GM12878 (cell line): ENCODE measurements around the gene LRFN2. TPM values are rescaled to one million over a fixed set of nuclear protein-coding genes. Genes with fewer than 3 reads are reported as not detected.

ENCODE experiments used
- ATAC-seq: fragments of 200-7000 bp; cut with Tn5 transposase; 3 replicates; pipeline ENCODE4 v1.9.1; 2020; ENCODE audit warnings: mild to moderate bottlenecking, moderate library complexity
- BruUV-seq: library from RNA; stranded (reverse); fragments of 400-500 nt; replicated peaks from 2 replicates; lab custom pipeline; 2021; lab: Mats Ljungman, UMichigan
- CTCF ChIA-PET: fragments of 300-600 bp; sonication (Branson Sonifier 250); formaldehyde crosslinking; extraction: SDS; loops from one replicate; lab custom pipeline; 2021; ENCODE audit warnings: inconsistent platforms; lab: Yijun Ruan, JAX
- POLR2A ChIA-PET: fragments of 350-600 bp; formaldehyde crosslinking; extraction: SDS; loops from one replicate; lab custom pipeline; 2021; ENCODE audit warnings: inconsistent platforms; lab: Charles Lee
- RAD21 ChIA-PET: fragments of 300-600 bp; sonication (Branson Sonifier 250); formaldehyde crosslinking; loops from one replicate; lab custom pipeline; 2023; ENCODE audit warnings: antibody characterized with exemption; ENCODE audit not compliant: unreplicated experiment; lab: Charles Lee
- SMC1A ChIA-PET: fragments of 300-600 bp; sonication (Branson Sonifier 250); formaldehyde crosslinking; loops from one replicate; lab custom pipeline; 2023; ENCODE audit not compliant: unreplicated experiment, uncharacterized antibody; lab: Charles Lee
- DNase-seq: peaks from one replicate; pipeline ENCODE4 v3.0.0-alpha.2; 2011; ENCODE audit warnings: low read depth, low spot score
- FAIRE-seq: peaks from 3 replicates; lab custom pipeline; 2011; peaks lifted over from hg19 to GRCh38; lab: Jason Lieb, UNC
- H2AFZ ChIP-seq: 2 replicates; pipeline ENCODE4 v1.6.0; 2011; ENCODE audit warnings: low read depth, low read length, control low read depth; ENCODE audit not compliant: control insufficient read depth
- H3K27ac ChIP-seq: 2 replicates; pipeline ENCODE4 v1.5.1; 2011; ENCODE audit warnings: control low read depth; ENCODE audit not compliant: control insufficient read depth, insufficient read depth
- H3K27me3 ChIP-seq, 2 experiments: replicated peaks in 1 of 2; 2 replicates each; pipeline versions ENCODE4 v1.6.0 to v1.6.1; 2011; ENCODE audit warnings: low read length in 1 of 2; ENCODE audit not compliant: control insufficient read depth in 2 of 2, insufficient read depth in 2 of 2
- H3K36me3 ChIP-seq, 2 experiments: 2 replicates each; pipeline ENCODE4 v1.5.1; 2011; ENCODE audit warnings: low read length in 1 of 2; ENCODE audit not compliant: control insufficient read depth in 2 of 2, insufficient read depth in 2 of 2
- H3K4me1 ChIP-seq: 2 replicates; pipeline ENCODE4 v1.6.1; 2011; ENCODE audit warnings: mild to moderate bottlenecking, low read length, moderate library complexity, mixed read lengths; ENCODE audit not compliant: control insufficient read depth, insufficient read depth
- H3K4me2 ChIP-seq: 2 replicates; pipeline ENCODE4 v1.6.0; 2011; ENCODE audit warnings: control low read depth; ENCODE audit not compliant: control insufficient read depth, insufficient read depth
- H3K4me3 ChIP-seq: fragments of 200-600 bp; sonication (generic); 2 replicates; pipeline ENCODE4 v1.5.1; 2016
- H3K79me2 ChIP-seq: 2 replicates; pipeline ENCODE4 v1.6.0; 2011; ENCODE audit warnings: low read length; ENCODE audit not compliant: control insufficient read depth, insufficient read depth
- H3K9ac ChIP-seq: 2 replicates; pipeline ENCODE4 v1.8.0; 2011; ENCODE audit warnings: low read length, control low read depth, mixed read lengths; ENCODE audit not compliant: control insufficient read depth, insufficient read depth
- H3K9me3 ChIP-seq: replicated peaks from 3 replicates; pipeline ENCODE4 v1.5.1; 2011; ENCODE audit warnings: mild to moderate bottlenecking, low read length; ENCODE audit not compliant: control insufficient read depth, insufficient read depth
- H4K20me1 ChIP-seq: 2 replicates; pipeline ENCODE4 v1.6.0; 2011; ENCODE audit not compliant: control insufficient read depth, insufficient read depth
- BCL3 ChIP-seq: IDR thresholded peaks from 2 replicates; pipeline ENCODE4 v1.6.1; 2011; ENCODE audit warnings: borderline replicate concordance, low read depth, mild to moderate bottlenecking, moderate library complexity, low read length; ENCODE audit not compliant: insufficient read depth, poor library complexity, severe bottlenecking
- BCLAF1 ChIP-seq: fragments of 450-650 bp; IDR thresholded peaks from 2 replicates; pipeline ENCODE4 v1.6.1; 2017; ENCODE audit warnings: antibody characterized with exemption, mild to moderate bottlenecking, moderate library complexity
- EZH2 ChIP-seq: IDR thresholded peaks from 2 replicates; pipeline ENCODE4 v1.6.1; 2012; ENCODE audit warnings: low read depth, mild to moderate bottlenecking, control low read depth, inconsistent platforms, low read length, borderline replicate concordance; ENCODE audit not compliant: control insufficient read depth
- MTA2 ChIP-seq: fragments of 450-650 bp; IDR thresholded peaks from 2 replicates; pipeline ENCODE4 v1.6.1; 2016; ENCODE audit warnings: low read depth, mild to moderate bottlenecking, moderate library complexity
- MTA3 ChIP-seq: IDR thresholded peaks from 2 replicates; pipeline ENCODE4 v1.6.1; 2012; ENCODE audit warnings: low read length, inconsistent platforms, borderline replicate concordance
- MXI1 ChIP-seq: fragments of 150-350 bp; IDR thresholded peaks from 2 replicates; pipeline ENCODE4 v1.6.1; 2011; ENCODE audit warnings: low read depth, mild to moderate bottlenecking, inconsistent platforms, low read length, improper control_type of control experiment
- NFYB ChIP-seq: IDR thresholded peaks from 2 replicates; pipeline ENCODE4 v1.6.1; 2011; ENCODE audit warnings: low read depth, mild to moderate bottlenecking, low read length, improper control_type of control experiment, moderate library complexity; ENCODE audit not compliant: insufficient read depth
- PML ChIP-seq: IDR thresholded peaks from 2 replicates; pipeline ENCODE4 v1.6.1; 2012; ENCODE audit warnings: low read length, inconsistent platforms
- ZBED1 ChIP-seq: IDR thresholded peaks from 2 replicates; pipeline ENCODE4 v1.6.1; 2016; ENCODE audit warnings: borderline replicate concordance
- ZBTB40 ChIP-seq: fragments of 450-650 bp; IDR thresholded peaks from 2 replicates; pipeline ENCODE4 v1.6.1; 2016; ENCODE audit warnings: mild to moderate bottlenecking, moderate library complexity, borderline replicate concordance
- ZNF384 ChIP-seq: IDR thresholded peaks from 2 replicates; pipeline ENCODE4 v1.6.1; 2012; ENCODE audit warnings: low read depth, mild to moderate bottlenecking, low read length, improper control_type of control experiment, borderline replicate concordance
- WGBS: methylation state at CpG from one replicate; pipeline ENCODE4 v1.1.6; 2016; ENCODE audit warnings: low lambda C conversion rate; ENCODE audit not compliant: insufficient replicate concordance, insufficient coverage; ENCODE audit errors: missing lambda C conversion rate; 5-methylcytosine and 5-hydroxymethylcytosine counted together
- in situ Hi-C: fragments of 300-500 bp; cut with MboI; formaldehyde crosslinking; loops from 9 replicates; pipeline ENCODE4 v1.14.3; 2018; ENCODE audit warnings: mixed read lengths
- intact Hi-C: fragments of 100-400 bp; cut with micrococcal nuclease; formaldehyde crosslinking; loops from one replicate; pipeline ENCODE4 v1.14.2; 2022; ENCODE audit not compliant: unreplicated experiment
- polyA plus RNA-seq, 11 experiments: library from polyadenylated mRNA; depleted of rRNA in 4 of 11; unstranded in 6 of 11; stranded (reverse) in 5 of 11; fragments of >200 nt; fragmentation: Nextera tagmentation in 4 of 11; fragmentation: Illumina TruSeq in 1 of 11; extraction: Ambion mirVana in 4 of 11; extraction: Trizol in 1 of 11; gene quantifications; 1 replicate in 1 of 11; 2 replicates in 10 of 11; pipeline versions ENCODE4 v1.2.1 to v1.2.3, GENCODE V29; 2011 to 2016; ENCODE audit warnings: inconsistent platforms in 2 of 11, missing spikeins in 2 of 11, low read depth in 1 of 11
- total RNA-seq, 4 experiments: library from RNA; depleted of rRNA in 3 of 4; stranded (reverse); fragments of >200 nt in 3 of 4; fragmentation: Illumina TruSeq in 1 of 4; extraction: Trizol in 1 of 4; gene quantifications; 2 replicates each; pipeline versions ENCODE4 v1.2.1 to v1.2.3, GENCODE V29; 2013 to 2021

LRFN2 gene
- total and polyA plus RNA-seq, 10 of the 15 experiments (the other 5 are each of a cell fraction or from before 2014, with no cell fraction given): not detected

GRCh38 chr6:40505191-40505810 is 81.9 kb downstream of the LRFN2 start:
- BruUV-seq: no TSS peak
- H3K4me2 ChIP-seq: no peak overlapping the region
- no peak overlapping the region for H2AFZ ChIP-seq
- ATAC-seq (no peak), DNase-seq (no peak), FAIRE-seq (no peak)
- no peak overlapping the region for H3K4me3 ChIP-seq
- intact Hi-C loops: no loop called here
- POLR2A ChIA-PET: no interaction called here
- H3K36me3 ChIP-seq: no peaks in the 10 kb centered on the region
- SMC1A ChIA-PET: no interaction called here
- H3K79me2 ChIP-seq: no peaks in the 10 kb centered on the region
- in situ Hi-C loops: no loop called here
- no peaks in the 10 kb centered on the region for H3K9me3 ChIP-seq
- no peak overlapping the region for H3K9ac ChIP-seq
- RAD21 ChIA-PET: no interaction called here
- no peaks in the 10 kb centered on the region; a peak in 2 of 4 replicates for H3K27me3 ChIP-seq
- CTCF ChIA-PET: no interaction called here
- H3K4me1 ChIP-seq: no peaks in the 10 kb centered on the region
- 42% methylated on average over 12 of the region's 12 CpGs for WGBS
- no peaks in the 10 kb centered on the region for H4K20me1 ChIP-seq
- H3K27ac ChIP-seq: no peak overlapping the region
- no peak for TF ChIP-seq ZBTB40
- TF ChIP-seq BCLAF1: no peak
- no peak for TF ChIP-seq MTA3
- TF ChIP-seq NFYB: no peak
- no peak for TF ChIP-seq ZNF384
- TF ChIP-seq BCL3: no peak
- no peak for TF ChIP-seq EZH2
- TF ChIP-seq MXI1: no peak
- TF ChIP-seq ZBED1: no peak
- no peak for TF ChIP-seq MTA2
- TF ChIP-seq PML: no peak
